GM19452 (cell line): ENCODE measurements around the gene SLX9.
"Not testable (repeated sequence)": the region's sequence is repeated elsewhere in the genome, so short reads cannot be mapped to it uniquely, and the experiment has no call there.

ENCODE experiments used
- ATAC-seq: cut with Tn5 transposase; IDR thresholded peaks from one replicate; pipeline ENCODE4 v1.9.1; 2021; ENCODE audit not compliant: unreplicated experiment

SLX9 gene

DNA sequence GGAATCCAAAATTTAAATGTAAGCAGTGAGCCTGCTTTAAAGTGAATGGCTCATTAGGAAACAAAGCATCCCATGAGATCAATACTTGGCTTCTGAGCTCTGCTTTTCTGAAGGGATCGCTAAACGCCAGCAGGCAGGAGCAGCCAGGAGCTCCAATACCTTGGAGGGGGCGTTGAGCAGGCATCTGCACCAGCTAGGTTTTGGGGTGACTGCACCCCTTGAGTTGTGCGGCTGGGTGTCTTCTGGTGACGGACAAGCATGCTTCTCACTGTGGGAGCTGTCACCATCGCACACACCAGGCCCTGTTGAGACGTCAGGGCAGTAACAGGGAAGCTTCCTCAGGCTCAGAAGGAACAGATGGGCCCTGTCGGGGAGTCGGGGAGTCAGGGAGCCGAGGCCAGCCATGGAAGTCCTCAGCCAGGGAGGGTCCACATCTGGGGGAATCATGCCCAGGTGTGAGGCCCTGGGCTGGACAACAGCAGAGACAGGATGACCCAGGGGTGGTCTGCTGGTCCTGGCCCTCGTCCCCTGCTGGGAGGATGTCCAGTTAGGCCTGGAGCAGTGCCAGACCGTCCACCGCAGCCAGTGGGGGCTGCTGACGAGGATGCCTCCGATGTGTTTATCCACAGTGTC is 76.7 kb downstream of the SLX9 start:
- ATAC-seq, result no peak

DNA sequence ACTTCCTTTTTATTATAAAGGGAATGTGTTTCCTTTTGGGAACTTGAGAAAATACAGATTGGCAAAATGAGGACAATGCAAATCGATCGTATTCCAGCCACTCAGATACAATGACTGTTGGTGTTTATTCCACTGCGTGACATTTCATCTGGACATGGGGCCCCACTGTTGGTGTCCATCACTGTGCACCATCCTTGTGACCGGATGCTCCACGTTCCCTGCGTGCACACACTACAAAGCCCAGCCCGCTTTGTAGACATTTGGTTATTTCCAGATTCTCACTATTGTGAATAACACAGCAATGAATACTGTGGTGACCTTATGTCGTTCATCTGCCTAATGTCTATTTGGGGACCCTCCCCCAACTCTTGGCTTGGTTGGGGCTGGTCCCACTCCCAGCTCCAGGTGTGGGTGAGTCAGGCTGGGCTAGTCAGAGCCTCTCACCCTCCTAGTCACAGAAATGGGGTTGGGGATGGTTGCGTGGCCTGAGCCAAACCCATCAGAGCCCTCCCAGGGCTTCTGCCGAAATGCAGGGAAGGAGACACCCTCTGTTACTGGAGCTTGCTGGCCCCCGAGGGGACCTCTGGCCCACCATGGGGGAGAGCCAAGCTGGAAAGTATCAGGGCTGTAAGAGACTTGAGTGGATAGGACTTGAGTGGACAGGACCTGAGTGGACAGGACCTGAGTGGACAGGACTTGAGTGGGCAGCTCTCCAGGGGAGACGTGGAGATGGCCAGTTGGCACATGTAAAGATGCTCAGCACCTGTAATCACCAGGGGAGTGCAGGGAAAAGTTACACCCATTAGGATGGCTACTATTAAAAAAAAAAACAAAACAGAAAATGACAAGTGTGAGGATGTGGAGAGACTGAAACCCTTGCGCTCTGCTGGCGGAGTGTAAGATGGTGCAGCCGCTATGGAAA is 77.5 kb downstream of the SLX9 start:
- no peak for ATAC-seq

DNA sequence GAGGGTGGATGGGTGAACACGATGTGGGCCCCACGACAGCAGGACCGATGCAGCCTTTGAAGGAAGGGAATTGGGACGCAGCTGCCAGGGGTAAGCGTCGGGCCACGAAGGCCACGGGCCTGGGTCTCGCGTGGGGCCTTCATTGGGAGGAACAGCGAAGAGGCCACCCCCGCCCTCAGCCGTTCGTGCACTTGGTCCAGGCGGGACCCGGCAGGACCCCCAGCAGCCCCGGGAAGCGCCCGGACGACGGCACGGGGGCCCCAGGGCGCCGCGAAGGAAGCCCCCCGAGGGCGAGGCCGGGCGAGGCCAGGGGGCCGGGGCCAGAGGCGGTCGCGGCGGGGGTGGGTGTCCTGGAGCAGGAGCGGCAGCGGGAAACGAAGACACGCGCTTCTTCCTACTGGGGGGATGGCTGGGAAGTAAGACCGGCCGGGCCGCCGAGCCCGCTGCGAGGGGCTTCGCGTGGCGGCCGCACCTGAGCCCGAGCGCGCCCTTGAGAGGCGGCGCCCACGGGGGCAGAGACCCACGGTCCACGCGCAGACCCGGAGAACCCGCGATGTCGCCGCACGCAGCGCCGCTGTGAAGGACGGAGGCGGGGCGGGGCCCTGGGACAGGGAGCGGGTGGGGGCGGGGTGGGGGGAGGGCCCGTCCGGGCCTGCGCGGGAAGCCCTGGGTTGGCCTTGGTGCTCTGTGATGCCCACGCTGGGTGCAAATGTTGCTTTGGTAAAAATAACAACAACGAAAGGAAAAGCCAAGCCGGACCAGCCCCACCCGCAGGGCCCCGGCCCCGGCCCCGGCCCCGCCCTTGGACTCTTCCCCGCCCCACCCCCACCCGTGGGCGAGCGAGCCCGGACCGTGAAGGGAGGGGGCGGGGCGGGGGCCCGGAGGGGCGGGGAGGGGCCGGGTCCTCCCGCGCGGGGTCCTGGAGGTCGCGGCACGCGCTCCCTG is 78.6 kb downstream of the SLX9 start:
- ATAC-seq, result no peak

DNA sequence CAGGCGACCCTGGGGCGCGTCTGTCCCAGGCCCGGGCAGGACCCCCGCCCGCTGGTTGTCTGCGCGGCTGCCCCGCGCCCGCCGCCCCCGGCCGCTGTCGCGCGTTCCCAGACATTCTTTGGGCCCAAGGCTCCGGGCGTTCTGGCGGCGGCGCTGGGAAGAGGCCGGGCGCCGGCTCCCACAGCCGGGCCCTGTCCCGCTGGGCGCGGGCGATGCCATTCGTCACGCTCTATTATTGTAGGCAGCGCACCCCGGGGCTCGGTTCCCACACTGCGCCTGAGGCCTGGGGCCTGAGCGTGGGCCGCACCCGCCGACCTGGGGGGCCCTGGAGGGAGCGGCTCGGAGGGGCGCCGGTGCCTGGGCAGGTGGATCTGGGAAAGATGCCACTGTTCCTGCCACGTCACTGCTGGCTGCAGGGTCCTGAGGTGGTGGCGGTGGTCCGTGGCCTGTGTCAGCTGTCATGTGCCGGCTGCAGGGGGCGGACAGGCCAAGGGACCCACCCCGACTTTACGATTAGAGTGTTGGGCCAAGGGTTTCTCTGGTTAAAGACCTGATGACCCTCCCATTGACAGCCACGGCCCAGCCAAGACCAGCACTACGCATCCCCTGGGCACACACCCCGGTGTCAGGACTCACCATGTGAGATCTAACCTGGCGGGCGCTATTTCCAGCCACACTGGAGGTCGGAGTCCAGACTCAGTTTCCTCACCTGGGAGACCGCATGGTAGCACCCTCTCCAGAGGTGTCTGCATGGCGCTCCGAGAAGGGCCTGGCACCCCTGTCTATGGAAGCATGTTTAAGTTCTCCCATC is 79.5 kb downstream of the SLX9 start:
- ATAC-seq, result no peak

DNA sequence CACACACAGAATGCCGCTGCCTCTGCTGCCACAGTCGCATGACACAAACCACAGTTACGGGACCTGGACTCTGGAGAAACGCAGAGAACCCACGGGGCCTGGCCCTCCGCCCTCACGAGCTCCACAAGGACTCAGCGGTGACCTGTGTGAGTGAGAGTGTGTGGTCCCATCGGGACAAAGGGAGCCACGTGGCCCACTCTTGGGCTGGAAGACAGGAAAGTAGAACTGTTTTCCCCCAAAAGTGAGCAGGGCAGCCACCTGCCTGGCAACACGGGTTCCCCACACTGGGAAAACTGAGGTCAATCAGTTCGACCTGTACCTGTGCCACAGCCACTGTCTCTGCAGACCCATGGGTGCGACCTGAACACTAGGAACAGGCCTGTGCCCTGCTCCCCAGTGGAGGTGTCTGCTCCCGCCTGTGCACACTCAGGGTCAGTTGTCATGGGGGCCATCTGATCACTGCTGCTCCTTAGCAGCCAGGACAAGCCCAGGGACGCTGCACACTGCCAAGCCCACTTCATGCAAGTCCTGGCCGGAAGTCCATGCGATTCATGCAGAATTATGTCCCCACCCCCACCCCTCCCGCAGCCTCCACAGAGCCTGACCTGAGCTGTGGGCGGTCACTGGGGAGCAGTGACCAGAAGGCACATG is 80.2 kb downstream of the SLX9 start:
- no peak for ATAC-seq

DNA sequence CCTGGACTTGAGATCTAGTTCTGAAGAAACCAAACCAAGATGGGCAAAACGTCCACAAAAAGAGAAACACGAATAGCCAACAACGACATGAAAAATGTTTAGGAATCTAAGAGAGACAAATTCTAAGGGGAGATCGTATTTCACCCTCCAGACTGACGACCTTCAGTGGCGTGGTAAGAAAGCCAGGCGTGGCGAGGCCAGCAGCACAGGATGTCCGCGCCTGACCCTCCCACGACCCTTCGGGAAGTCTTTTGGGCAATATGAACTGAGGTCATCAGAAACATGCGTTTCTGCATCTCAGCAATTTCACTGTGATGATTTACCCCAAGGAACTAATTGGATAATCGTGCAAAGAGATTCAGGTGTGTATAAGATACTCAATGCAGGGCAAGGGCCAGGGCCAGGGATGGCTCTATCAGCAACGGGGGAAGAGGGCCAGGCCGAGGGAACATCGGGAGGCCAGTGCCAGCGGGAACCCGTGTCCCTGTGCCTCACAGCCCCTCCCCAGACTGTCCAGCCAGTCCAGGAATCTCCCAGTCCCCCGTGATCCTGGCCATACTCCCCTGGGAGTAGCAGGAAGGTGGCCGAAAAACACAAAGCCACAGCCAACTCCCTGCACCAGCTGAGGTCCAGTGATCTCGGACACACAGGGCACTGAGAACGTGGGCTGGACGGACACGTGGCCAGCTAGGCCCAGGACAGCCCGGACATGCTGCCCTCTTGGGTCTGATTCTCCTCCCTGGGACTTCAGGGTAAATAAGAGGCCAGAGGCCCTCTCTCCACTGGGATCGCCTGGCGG is 81.0 kb downstream of the SLX9 start:
- no peak for ATAC-seq

DNA sequence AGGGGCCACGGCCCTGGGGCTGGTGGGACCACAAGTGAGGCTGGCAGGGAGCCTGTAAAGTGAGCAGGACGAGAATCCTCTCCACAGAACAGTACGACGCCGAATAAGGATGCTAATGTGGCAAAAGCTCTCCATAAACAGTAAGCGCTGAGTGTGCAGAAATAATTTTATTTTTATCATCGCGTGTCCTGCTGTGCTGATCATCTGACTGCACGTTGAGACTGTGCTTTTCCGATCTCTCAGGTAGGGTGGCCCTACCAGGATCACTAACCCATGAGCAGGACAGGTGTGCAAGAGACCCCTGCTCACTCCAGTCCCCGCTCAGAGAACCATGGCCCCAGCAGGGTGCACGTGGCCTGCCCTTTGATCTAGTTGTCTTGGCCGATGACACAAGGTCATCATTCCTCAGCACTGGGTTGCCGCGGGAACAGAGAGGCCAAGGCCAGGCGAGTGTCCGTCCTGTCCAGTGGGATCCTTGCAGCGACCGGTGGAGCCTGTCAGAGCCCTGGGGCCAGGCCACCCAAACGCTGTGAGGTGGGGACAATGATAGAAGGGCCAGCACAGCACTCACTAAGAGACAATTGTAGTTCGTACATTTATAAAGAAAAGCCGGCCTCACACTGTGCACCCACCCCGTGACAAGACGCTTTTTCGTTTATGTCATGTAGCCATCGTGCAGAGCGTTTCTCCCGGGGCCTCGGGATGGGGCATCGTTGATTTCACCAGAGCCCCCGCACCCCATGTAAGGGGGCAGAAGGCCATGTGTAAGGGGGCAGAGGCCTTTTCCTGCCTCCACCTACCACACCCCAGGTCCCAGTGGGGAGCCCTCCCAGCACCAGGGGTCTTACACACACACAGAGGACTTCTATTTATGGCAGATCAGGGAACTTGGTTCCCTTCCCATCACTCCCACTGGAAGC is 81.9 kb downstream of the SLX9 start:
- ATAC-seq, result no peak

DNA sequence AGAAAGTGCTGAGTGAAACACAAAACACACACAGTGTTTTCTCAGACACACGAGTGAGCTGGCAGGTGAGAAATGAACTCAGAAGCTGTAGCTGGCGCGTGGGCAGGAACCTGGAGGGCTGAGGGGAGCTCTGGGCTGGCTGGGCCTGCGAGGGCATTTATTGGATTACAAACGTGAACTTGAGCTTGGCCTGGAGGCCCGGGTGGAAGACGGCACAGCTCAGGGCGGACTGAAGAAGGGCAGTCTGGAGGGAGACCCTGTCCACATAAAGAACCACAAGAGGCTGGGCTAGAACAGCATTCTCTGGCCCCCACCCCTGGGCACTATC is 82.5 kb downstream of the SLX9 start:
- ATAC-seq, result no peak

DNA sequence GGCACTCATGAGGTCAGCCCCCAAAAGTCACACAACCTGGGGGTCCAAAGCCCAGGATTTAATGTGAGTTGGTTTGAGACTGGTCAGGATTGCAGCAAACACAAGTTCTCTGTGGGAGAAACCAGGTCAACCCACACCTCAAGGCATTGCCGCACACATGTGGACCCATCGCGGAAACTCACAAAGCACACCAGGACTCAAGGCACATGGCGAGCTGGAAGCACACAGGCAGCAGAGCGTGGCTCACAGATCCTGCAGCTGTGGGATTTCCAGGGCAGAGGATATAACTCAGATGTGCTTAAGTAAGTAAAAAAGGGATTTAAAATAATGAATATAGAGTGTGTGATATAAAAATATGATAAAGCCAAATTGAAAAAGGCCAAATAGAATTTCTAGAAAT is 82.9 kb downstream of the SLX9 start:
- ATAC-seq, result no peak

DNA sequence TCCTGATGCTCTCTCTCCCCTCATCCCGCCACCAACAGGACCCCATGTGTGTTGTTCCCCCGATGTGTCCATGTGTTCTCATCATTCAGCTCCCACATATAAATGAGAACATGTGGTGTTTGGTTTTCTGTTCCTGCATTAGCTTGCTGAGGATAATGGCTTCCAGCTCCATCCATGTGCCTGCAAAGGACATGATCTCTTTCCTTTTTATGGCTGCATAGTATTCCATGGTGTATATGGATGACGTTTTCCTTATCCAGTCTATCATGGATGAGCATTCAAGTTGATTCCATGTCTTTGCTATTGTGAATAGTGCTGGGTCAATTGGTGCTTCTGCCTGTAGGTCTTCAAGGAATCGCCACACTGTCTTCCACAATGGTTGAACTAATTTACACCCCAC is 84.7 kb downstream of the SLX9 start:
- not testable (repeated sequence) for ATAC-seq

DNA sequence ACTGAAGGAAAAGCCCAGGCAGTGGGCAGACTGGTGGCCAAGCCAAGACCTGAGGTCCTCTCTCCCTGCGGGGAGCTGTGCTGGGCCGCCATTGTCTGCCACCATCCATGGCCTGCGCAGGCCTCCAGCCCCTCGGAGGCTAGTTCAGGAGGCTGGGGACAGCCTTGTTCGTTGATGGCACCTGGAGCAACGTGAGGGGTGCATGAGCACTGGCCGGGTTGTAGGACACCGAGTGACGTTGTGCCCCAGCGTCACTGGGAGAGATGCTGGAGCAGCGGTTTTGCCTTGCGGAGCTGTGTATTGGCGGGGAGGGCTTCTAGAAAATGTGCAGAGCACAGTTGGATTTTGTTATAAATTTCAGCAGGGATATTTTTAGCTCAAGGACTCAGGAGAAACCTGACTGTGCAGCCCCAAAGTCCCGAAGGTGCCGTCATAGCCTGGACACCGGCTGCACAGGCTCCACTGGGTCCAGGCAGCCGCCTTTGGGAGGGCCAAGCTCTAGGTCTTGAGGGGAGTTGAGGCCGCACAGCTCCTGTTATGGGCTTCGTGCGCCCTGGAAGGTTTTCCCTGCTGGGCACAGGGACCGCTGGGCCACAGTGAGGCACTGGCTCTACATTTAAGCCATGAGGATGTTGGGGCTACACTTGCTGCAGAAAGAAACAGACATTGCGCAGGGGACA is 86.4 kb downstream of the SLX9 start:
- ATAC-seq, result no peak
